ENCODE measurements around the gene CFHR1. TPM values are rescaled to one million over a fixed set of nuclear protein-coding genes. Genes with fewer than 3 reads are reported as not detected.

CFHR1 gene
- total and polyA plus RNA-seq, 2 of the 13 experiments (the other 11 are each of a cell fraction or from before 2014, with no cell fraction given) = not detected

GRCh38 chr1:196777603-196778002, 41.9 kb upstream of the CFHR1 start:
- H3K36me3 ChIP-seq (replicated peaks in 1 of 2; ENCODE audit: control insufficient read depth in 1 of 2, insufficient read depth in 2 of 2, low read length in 2 of 2) = no peaks in the 10 kb centered on the region
- H3K4me2 ChIP-seq (ENCODE audit: low read depth, low read length) = no peak overlapping the region
- no peaks in the 10 kb centered on the region for H3K4me1 ChIP-seq (ENCODE audit: insufficient read depth, low read length)
- intact Hi-C loops (cut with micrococcal nuclease; ENCODE audit: unreplicated experiment) = no loop called here
- H2AFZ ChIP-seq (ENCODE audit: low read length) = no peak overlapping the region
- no peaks in the 10 kb centered on the region for H4K20me1 ChIP-seq (ENCODE audit: insufficient read depth, low read length)
- POLR2A ChIA-PET = no interaction called here
- CTCF ChIA-PET (ENCODE audit: low intra/inter-chr PET ratio, low total read pairs) = no interaction called here
- no peak overlapping the region for H3K27ac ChIP-seq (ENCODE audit: extremely low read length, insufficient read depth, low read length)
- FAIRE-seq (no peak), ATAC-seq (no peak), DNase-seq (ENCODE audit: low spot score) (no peak)
- no peak overlapping the region for H3K9ac ChIP-seq (ENCODE audit: insufficient read depth, low read depth, low read length)
- no peaks in the 10 kb centered on the region for H3K9me3 ChIP-seq (ENCODE audit: low read length)
- no TSS peak for BruUV-seq (replicated peaks)
- in situ Hi-C loops (cut with HindIII; ENCODE audit: extremely low pct_ligation_motif_present, low pct_unique_long_range_greater_than_20kb) = no loop called here
- no peaks in the 10 kb centered on the region for H3K27me3 ChIP-seq (ENCODE audit: control insufficient read depth in 1 of 2, insufficient read depth in 2 of 2, low read length in 2 of 2)
- WGBS (ENCODE audit: low lambda C conversion rate) = 21% methylated on average over 4 of the region's 13 CpGs
- H3K79me2 ChIP-seq (ENCODE audit: insufficient read depth, low read length) = no peaks in the 10 kb centered on the region
- no peak overlapping the region for H3K4me3 ChIP-seq (replicated peaks in 1 of 3; ENCODE audit: insufficient read depth in 1 of 3, low read depth in 2 of 3, low read length in 3 of 3)
- no peak for TF ChIP-seq SMAD9 (CRISPR knock-in tag; IDR thresholded peaks at IDR 0.05)
- no peak for TF ChIP-seq ONECUT2 (CRISPR knock-in tag; IDR thresholded peaks at IDR 0.05)
- TF ChIP-seq ZBTB14 (CRISPR knock-in tag; IDR thresholded peaks at IDR 0.05) = no peak
- no peak for TF ChIP-seq PLSCR1 (CRISPR knock-in tag; IDR thresholded peaks at IDR 0.05; ENCODE audit: borderline replicate concordance)
- TF ChIP-seq, protein P1, sequence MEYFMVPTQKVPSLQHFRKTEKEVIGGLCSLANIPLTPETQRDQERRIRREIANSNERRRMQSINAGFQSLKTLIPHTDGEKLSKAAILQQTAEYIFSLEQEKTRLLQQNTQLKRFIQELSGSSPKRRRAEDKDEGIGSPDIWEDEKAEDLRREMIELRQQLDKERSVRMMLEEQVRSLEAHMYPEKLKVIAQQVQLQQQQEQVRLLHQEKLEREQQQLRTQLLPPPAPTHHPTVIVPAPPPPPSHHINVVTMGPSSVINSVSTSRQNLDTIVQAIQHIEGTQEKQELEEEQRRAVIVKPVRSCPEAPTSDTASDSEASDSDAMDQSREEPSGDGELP (IDR thresholded peaks at IDR 0.05; ENCODE audit: borderline replicate concordance, low read depth) = no peak
- TF ChIP-seq CCDC6 (CRISPR knock-in tag; IDR thresholded peaks at IDR 0.05) = no peak
- no peak for TF ChIP-seq ZNF460 (CRISPR knock-in tag; IDR thresholded peaks at IDR 0.05; ENCODE audit: borderline replicate concordance)
- TF ChIP-seq ZNF543 (CRISPR knock-in tag; IDR thresholded peaks at IDR 0.05) = no peak
- TF ChIP-seq ZBTB39 (CRISPR knock-in tag; IDR thresholded peaks at IDR 0.05) = no peak
- TF ChIP-seq MAFK (conservative IDR thresholded peaks at IDR 0.05 in 1 of 2, IDR thresholded peaks at IDR 0.05 in 1 of 2; ENCODE audit: low read length in 2 of 2) = no peak
- TF ChIP-seq RFX1 (IDR thresholded peaks at IDR 0.05) = no peak

Data from HepG2 (cell line).